ENCODE measurements around the gene KNL1.
"Not testable (repeated sequence)": the region's sequence is repeated elsewhere in the genome, so short reads cannot be mapped to it uniquely, and the experiment has no call there.

Gene KNL1

DNA sequence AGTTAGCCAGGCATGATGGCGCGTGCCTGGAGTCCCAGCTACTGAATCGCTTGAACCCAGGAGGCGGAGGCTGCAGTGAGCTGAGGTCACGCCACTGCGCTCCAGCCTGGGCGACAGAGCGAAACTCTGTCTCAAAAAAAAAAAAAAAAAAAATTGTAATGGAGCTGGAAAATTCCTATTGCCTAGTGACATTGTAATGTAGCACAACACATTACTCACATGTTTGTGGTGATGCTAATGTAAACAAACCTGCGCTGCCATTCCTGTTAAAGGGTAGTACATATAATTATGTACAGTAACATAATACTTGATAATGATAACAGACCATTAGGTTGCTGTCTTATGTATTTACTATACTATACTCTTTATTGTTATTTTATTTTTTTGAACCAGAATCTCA lies 39.1 kb downstream of the KNL1 start:
- Histone ChIP-seq H3K27ac (ENCODE audit: low read depth, low read length) (no peak overlapping the region), H3K4me3 (ENCODE audit: low read length) (no peak overlapping the region), H3K9ac (ENCODE audit: low read length) (no peak overlapping the region), H3K4me1 (ENCODE audit: control insufficient read depth, insufficient read depth, low read length) (no peaks in the 10 kb centered on the region), H3K36me3 (ENCODE audit: control insufficient read depth, insufficient read depth, low read length) (no peaks in the 10 kb centered on the region), H3K27me3 (ENCODE audit: control insufficient read depth, insufficient read depth, low read length) (no peaks in the 10 kb centered on the region)

DNA sequence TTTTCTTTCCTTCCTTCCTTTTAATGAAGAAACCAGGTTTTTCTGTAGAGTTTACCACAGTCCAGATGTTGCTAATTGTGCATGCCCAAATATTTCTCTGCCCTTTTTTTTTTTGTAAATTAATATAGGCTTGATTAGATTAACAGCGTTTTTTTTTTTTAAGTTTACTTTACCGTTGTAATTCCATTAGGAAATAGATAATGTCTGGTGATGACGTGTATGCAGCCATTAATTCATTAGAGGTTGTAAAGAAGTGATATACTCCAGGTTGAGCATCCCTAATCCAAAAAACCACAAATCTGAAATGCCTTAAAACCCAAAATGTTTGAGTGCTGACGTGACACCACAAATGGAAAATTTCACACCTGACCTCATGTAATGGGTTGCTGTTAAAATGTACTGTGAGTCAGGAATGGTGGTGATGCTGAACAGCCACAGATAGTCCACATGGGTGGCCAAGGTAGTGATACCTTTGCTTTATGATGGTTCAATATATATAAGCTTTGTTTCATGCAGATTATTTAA lies 43.2 kb downstream of the KNL1 start:
- H3K27me3 ChIP-seq (ENCODE audit: control insufficient read depth, insufficient read depth, low read length): no peaks in the 10 kb centered on the region
- H3K9ac ChIP-seq (ENCODE audit: low read length): no peak overlapping the region
- no peak overlapping the region for H3K4me3 ChIP-seq (ENCODE audit: low read length)
- H3K4me1 ChIP-seq (ENCODE audit: control insufficient read depth, insufficient read depth, low read length): no peaks in the 10 kb centered on the region
- H3K27ac ChIP-seq (ENCODE audit: low read depth, low read length): no peak overlapping the region
- no peaks in the 10 kb centered on the region for H3K36me3 ChIP-seq (ENCODE audit: control insufficient read depth, insufficient read depth, low read length)

DNA sequence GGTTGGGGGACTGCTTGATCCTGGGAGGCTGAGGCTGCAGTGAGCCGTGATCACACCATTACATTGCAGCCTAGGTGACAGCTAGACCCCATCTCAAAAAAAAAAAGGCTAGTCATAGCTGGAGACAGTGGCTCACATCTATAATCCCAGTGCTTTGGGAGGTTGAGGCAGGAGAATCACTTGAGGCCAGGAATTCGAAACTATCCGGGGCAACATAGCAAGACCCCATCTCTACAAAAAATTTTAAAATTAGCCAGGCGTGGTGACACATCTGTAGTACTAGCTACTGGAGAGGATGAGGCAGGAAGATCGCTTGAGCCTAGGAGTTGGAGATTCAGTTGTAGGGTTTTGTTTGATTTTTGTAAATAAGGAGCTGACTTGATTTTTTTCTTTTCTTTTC lies 45.6 kb downstream of the KNL1 start:
- Histone ChIP-seq H3K4me1 (ENCODE audit: control insufficient read depth, insufficient read depth, low read length) (no peaks in the 10 kb centered on the region), H3K27me3 (ENCODE audit: control insufficient read depth, insufficient read depth, low read length) (no peaks in the 10 kb centered on the region), H3K36me3 (ENCODE audit: control insufficient read depth, insufficient read depth, low read length) (no peaks in the 10 kb centered on the region), H3K27ac (ENCODE audit: low read depth, low read length) (no peak overlapping the region), H3K9ac (ENCODE audit: low read length) (no peak overlapping the region), H3K4me3 (ENCODE audit: low read length) (no peak overlapping the region)

DNA sequence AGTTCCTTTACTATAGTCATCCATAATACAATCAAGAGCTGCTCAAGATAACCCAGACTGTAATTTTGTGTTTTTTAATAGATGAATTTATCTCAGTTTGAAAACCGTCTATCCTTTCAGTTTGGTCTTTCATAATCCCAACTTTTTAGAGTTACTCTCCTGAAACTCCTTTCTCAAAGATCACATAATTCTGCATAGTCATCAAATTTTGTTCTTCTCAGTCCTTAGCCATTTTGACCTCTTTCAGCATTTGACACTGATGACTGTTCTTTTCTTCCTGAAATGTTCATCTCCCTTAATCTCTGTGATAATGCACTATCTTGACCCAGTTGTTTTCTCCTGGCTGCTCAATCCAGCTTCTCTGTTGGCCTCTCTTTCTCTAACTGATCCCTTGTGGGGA lies 53.5 kb downstream of the KNL1 start:
- no peaks in the 10 kb centered on the region for H3K36me3 ChIP-seq (ENCODE audit: control insufficient read depth, insufficient read depth, low read length)
- no peak overlapping the region for H3K9ac ChIP-seq (ENCODE audit: low read length)
- no peak overlapping the region for H3K4me3 ChIP-seq (ENCODE audit: low read length)
- no peaks in the 10 kb centered on the region for H3K4me1 ChIP-seq (ENCODE audit: control insufficient read depth, insufficient read depth, low read length)
- no peaks in the 10 kb centered on the region for H3K27me3 ChIP-seq (ENCODE audit: control insufficient read depth, insufficient read depth, low read length)
- no peak overlapping the region for H3K27ac ChIP-seq (ENCODE audit: low read depth, low read length)

DNA sequence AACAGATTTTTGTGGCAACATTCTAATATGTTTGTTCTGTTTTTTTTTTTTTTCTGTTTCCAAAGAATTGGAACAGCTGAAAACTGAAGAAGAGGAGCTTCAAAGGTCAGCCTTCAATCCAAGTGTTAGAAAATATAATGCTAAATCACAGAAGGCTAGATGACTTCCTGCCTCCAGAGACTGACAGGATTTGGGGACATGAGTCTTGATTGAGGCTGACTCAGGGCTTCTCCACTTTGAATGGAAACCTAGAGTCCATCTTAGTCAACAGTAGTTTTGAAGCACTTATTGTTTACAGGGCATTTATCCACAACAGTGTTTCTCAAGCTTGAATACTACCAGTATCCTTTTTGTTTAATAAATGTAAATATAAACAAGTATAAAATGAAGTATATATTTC lies 56.4 kb downstream of the KNL1 start:
- H3K27me3 ChIP-seq (ENCODE audit: control insufficient read depth, insufficient read depth, low read length): no peaks in the 10 kb centered on the region
- H3K4me3 ChIP-seq (ENCODE audit: low read length): no peak overlapping the region
- no peak overlapping the region for H3K27ac ChIP-seq (ENCODE audit: low read depth, low read length)
- H3K36me3 ChIP-seq (ENCODE audit: control insufficient read depth, insufficient read depth, low read length): no peaks in the 10 kb centered on the region
- no peak overlapping the region for H3K9ac ChIP-seq (ENCODE audit: low read length)
- no peaks in the 10 kb centered on the region for H3K4me1 ChIP-seq (ENCODE audit: control insufficient read depth, insufficient read depth, low read length)

DNA sequence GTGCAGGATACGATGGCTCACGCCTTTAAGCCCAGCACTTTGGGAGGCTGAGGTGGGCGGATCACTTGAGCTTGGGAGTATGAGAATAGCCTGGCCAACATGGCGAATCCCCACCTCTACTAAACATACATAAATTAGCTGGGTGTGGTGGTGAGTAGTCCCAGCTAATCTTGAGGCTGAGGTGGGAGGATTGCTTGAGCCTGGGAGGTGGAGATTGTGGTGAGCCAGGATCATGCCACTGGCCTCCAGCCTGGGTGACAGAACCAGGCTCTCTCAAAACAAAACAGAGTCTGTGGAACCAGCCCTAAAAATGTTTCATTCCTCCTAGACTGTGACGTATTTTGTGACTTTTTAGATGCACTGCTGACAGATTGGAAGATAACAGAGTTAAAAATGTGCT lies 66.6 kb downstream of the KNL1 start:
- H3K4me3 ChIP-seq (ENCODE audit: low read length): no peak overlapping the region
- H3K36me3 ChIP-seq (ENCODE audit: control insufficient read depth, insufficient read depth, low read length): no peaks in the 10 kb centered on the region
- H3K27ac ChIP-seq (ENCODE audit: low read depth, low read length): no peak overlapping the region
- no peaks in the 10 kb centered on the region for H3K27me3 ChIP-seq (ENCODE audit: control insufficient read depth, insufficient read depth, low read length)
- H3K9ac ChIP-seq (ENCODE audit: low read length): no peak overlapping the region
- H3K4me1 ChIP-seq (ENCODE audit: control insufficient read depth, insufficient read depth, low read length): no peaks in the 10 kb centered on the region

DNA sequence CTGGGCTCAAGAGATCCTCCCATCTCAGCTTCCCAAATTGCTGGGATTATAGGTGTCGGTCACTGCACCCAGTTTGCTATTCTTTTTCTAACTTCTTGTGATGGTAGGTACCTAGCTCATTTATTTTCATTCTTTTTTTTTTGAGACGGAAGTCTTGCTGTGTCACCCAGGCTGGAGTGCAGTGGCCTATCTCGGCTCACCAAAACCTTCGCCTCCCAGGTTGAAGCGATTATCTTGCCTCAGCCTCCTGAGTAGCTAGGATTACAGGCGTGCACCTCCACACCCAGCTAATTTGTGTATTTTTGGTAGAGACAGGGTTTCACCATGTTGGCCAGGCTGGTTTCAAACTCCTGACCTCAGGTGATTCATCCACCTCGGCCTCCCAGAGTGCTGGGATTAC lies 70.9 kb downstream of the KNL1 start:
- Histone ChIP-seq H3K4me3 (ENCODE audit: low read length) (no peak overlapping the region), H3K36me3 (ENCODE audit: control insufficient read depth, insufficient read depth, low read length) (no peaks in the 10 kb centered on the region), H3K27me3 (ENCODE audit: control insufficient read depth, insufficient read depth, low read length) (no peaks in the 10 kb centered on the region), H3K27ac (ENCODE audit: low read depth, low read length) (no peak overlapping the region), H3K4me1 (ENCODE audit: control insufficient read depth, insufficient read depth, low read length) (no peaks in the 10 kb centered on the region), H3K9ac (ENCODE audit: low read length) (no peak overlapping the region)

DNA sequence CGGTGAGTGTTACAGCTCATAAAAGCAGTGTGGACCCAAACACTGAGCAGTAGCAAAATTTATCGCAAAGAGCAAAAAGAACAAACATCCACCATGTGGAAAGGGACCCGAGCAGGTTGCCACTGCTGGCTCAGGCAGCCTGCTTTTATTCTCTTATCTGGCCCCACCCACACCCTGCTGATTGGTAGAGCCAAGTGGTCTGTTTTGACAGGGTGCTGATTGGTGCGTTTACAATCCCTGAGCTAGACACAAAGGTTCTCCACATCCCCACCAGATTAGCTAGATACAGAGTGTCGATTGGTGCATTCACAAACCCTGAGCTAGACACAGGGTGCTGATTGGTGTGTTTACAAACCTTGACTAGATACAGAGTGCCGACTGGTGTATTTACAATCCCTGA lies 82.2 kb downstream of the KNL1 start:
- not testable (repeated sequence) for H3K4me3 ChIP-seq (ENCODE audit: low read length); H3K27ac ChIP-seq (ENCODE audit: low read depth, low read length); H3K36me3 ChIP-seq (ENCODE audit: control insufficient read depth, insufficient read depth, low read length); H3K27me3 ChIP-seq (ENCODE audit: control insufficient read depth, insufficient read depth, low read length); H3K4me1 ChIP-seq (ENCODE audit: control insufficient read depth, insufficient read depth, low read length); H3K9ac ChIP-seq (ENCODE audit: low read length)

DNA sequence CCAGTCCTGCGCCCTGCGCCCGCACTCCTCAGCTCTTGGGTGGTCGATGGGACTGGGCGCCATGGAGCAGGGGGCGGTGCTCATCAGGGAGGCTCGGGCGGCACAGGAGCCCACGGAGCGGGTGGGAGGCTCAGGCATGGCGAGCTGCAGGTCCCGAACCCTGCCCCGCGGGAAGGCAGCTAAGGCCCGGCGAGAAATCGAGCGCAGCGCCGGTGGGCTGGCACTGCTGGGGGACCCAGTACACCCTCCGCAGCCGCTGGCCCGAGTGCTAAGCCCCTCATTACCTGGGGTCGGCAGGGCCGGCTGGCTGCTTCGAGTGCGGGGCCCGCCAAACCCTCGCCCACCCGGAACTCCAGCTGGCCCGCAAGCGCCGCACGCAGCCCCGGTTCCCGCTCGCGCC lies 82.9 kb downstream of the KNL1 start:
- not testable (repeated sequence) for H3K27ac ChIP-seq (ENCODE audit: low read depth, low read length); H3K27me3 ChIP-seq (ENCODE audit: control insufficient read depth, insufficient read depth, low read length); H3K4me3 ChIP-seq (ENCODE audit: low read length); H3K36me3 ChIP-seq (ENCODE audit: control insufficient read depth, insufficient read depth, low read length); H3K9ac ChIP-seq (ENCODE audit: low read length); H3K4me1 ChIP-seq (ENCODE audit: control insufficient read depth, insufficient read depth, low read length)

DNA sequence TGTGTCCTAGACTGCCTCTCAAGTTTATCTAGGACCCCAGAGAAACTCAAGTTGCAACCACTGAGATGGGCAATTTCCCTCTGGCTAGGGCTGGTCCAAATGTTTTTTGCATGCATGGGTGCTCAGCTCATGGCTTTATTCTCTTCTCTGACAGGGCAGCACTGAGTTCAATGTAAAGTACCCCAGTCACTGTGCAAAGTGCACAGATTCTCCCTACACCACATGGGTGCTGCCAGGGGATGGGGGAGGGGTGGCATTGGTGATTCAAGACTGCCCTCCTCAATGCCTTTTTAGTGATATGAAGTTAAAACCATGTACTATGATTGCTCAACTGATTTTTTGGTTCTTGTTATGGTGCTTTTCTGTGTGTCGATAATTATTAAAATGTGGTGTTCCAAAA lies 86.1 kb downstream of the KNL1 start:
- Histone ChIP-seq H3K27ac (ENCODE audit: low read depth, low read length) (no peak overlapping the region), H3K36me3 (ENCODE audit: control insufficient read depth, insufficient read depth, low read length) (no peaks in the 10 kb centered on the region), H3K27me3 (ENCODE audit: control insufficient read depth, insufficient read depth, low read length) (no peaks in the 10 kb centered on the region), H3K4me1 (ENCODE audit: control insufficient read depth, insufficient read depth, low read length) (no peaks in the 10 kb centered on the region), H3K4me3 (ENCODE audit: low read length) (no peak overlapping the region), H3K9ac (ENCODE audit: low read length) (no peak overlapping the region)

DNA sequence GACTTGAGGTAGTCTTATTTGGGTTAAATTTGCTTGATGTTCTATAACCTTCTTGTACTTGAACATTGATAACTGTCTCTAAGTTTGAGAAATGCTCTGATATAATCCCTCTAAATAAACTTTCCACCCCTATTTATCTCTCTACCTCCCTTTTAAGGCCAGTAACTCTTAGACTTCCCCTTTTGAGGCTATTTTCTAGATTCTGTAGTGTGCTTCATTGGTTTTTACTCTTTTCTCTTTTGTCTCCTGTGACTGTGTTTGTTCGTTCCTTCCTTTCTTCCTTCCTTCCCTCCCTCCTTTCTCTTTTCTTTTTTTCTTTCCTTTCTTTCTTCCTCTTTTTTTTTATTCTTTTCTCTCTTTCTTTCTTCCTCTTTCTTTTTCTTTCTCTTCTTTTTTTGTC lies 86.9 kb downstream of the KNL1 start:
- not testable (repeated sequence) for H3K27me3 ChIP-seq (ENCODE audit: control insufficient read depth, insufficient read depth, low read length); H3K9ac ChIP-seq (ENCODE audit: low read length); H3K4me3 ChIP-seq (ENCODE audit: low read length)

DNA sequence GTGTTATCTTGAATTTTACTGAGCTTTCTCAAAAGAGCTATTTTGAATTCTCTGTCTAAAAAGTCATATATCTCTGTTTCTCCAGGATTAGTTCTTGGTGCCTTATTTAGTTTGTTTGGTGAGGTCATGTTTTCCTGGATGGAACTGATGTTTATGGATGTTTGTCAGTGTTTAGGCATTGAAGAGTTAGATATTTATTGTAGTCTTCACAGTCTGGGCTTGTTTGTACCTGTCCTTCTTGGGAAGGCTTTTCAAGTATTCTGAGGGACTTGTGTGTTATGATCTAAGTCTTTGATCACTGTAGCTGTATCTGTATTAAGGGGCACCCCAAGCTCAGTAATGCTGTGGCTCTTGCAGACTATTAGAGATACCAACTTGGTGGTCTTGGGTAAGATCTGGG lies 90.3 kb downstream of the KNL1 start:
- Histone ChIP-seq H3K27ac (ENCODE audit: low read depth, low read length) (no peak overlapping the region), H3K4me3 (ENCODE audit: low read length) (no peak overlapping the region), H3K9ac (ENCODE audit: low read length) (no peak overlapping the region), H3K36me3 (ENCODE audit: control insufficient read depth, insufficient read depth, low read length) (no peaks in the 10 kb centered on the region), H3K27me3 (ENCODE audit: control insufficient read depth, insufficient read depth, low read length) (no peaks in the 10 kb centered on the region), H3K4me1 (ENCODE audit: control insufficient read depth, insufficient read depth, low read length) (no peaks in the 10 kb centered on the region)

More for the DNA sequence above, 86.9 kb downstream of the KNL1 start:
- H3K27ac ChIP-seq (ENCODE audit: low read depth, low read length); H3K4me1 ChIP-seq (ENCODE audit: control insufficient read depth, insufficient read depth, low read length); H3K36me3 ChIP-seq (ENCODE audit: control insufficient read depth, insufficient read depth, low read length): not testable (repeated sequence)

DNA sequence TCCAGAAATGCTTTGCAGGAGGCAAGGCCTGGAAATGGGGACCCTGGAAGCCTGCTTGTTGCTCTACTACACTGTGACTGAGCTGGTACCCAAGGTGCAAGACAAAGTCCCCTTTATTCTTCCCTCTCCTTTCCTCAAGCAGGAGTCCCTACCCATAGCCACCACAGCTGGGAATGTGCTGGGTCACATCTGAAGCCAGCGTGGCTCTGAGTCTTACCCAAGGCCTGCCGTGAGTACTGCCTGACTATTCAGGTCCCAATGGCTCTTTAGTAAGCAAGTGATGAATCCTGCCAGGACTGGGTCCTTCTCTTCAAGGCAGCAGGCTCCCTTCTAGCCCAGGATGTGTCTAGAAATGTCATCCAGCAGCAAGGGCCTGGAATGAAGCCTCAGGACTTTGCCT lies 91.3 kb downstream of the KNL1 start:
- no peak overlapping the region for H3K27ac ChIP-seq (ENCODE audit: low read depth, low read length)
- no peak overlapping the region for H3K4me3 ChIP-seq (ENCODE audit: low read length)
- H3K9ac ChIP-seq (ENCODE audit: low read length): no peak overlapping the region
- H3K27me3 ChIP-seq (ENCODE audit: control insufficient read depth, insufficient read depth, low read length): no peaks in the 10 kb centered on the region
- H3K4me1 ChIP-seq (ENCODE audit: control insufficient read depth, insufficient read depth, low read length): no peaks in the 10 kb centered on the region
- H3K36me3 ChIP-seq (ENCODE audit: control insufficient read depth, insufficient read depth, low read length): no peaks in the 10 kb centered on the region
